Stimulated activated naive CD4-positive, alpha-beta T cell (primary cell): ENCODE data around the gene P4HTM.

Experiments
- DNase-seq, 6 experiments: peaks; one replicate each; lab custom pipeline; 2025; lab: John Stamatoyannopoulos, UW

The P4HTM gene

GRCh38 chr3:48989796-48990635, at the start of gene P4HTM:
P4HTM (plus strand) TSS chr3:48990241; CDS start chr3:48990257, 16 bp downstream.
- peak; percentile 28 to 67 (median 58) for DNase-seq

- no peak for DNase-seq
Observed at GRCh38 chr3:48945432-48945831, 44.6 kb upstream of the P4HTM start.

- DNase-seq: no peak
Observed at GRCh38 chr3:48945891-48946549, 44.0 kb upstream of the P4HTM start.

GRCh38 chr3:48949376-48949717, 40.7 kb upstream of the P4HTM start:
- DNase-seq: no peak

GRCh38 chr3:48950051-48950450, 40.0 kb upstream of the P4HTM start:
- no peak for DNase-seq

- no peak for DNase-seq
Observed at GRCh38 chr3:48951764-48952163, 38.3 kb upstream of the P4HTM start.

- peak in 4 of 6 experiments; percentile 32 to 51 (median 38) for DNase-seq
Observed at GRCh38 chr3:48952510-48953118, 37.4 kb upstream of the P4HTM start.

GRCh38 chr3:48957006-48957705, 32.9 kb upstream of the P4HTM start:
- no peak for DNase-seq

- no peak for DNase-seq
Observed at GRCh38 chr3:48960841-48961413, 29.1 kb upstream of the P4HTM start.

- no peak for DNase-seq
Observed at GRCh38 chr3:48962340-48962739, 27.7 kb upstream of the P4HTM start.

- DNase-seq: no peak
Observed at GRCh38 chr3:48962939-48963338, 27.1 kb upstream of the P4HTM start.

- DNase-seq: no peak
Observed at GRCh38 chr3:48963591-48963990, 26.4 kb upstream of the P4HTM start.

GRCh38 chr3:48966367-48966766, 23.7 kb upstream of the P4HTM start:
- no peak for DNase-seq

- DNase-seq: no peak
Observed at GRCh38 chr3:48966876-48967361, 23.1 kb upstream of the P4HTM start.

- DNase-seq: no peak
Observed at GRCh38 chr3:48970586-48970985, 19.5 kb upstream of the P4HTM start.

- no peak for DNase-seq
Observed at GRCh38 chr3:48974076-48974864, 15.8 kb upstream of the P4HTM start.

- no peak for DNase-seq
Observed at GRCh38 chr3:48979451-48979850, 10.6 kb upstream of the P4HTM start.

- DNase-seq: no peak
Observed at GRCh38 chr3:48980295-48980694, 9.7 kb upstream of the P4HTM start.

GRCh38 chr3:48982016-48982415, 8.0 kb upstream of the P4HTM start:
- no peak for DNase-seq

- DNase-seq: no peak
Observed at GRCh38 chr3:48982686-48983085, 7.4 kb upstream of the P4HTM start.

- no peak for DNase-seq
Observed at GRCh38 chr3:48983096-48983495, 6.9 kb upstream of the P4HTM start.
